Measurements from ENCODE around the gene DOCK8. TPM values are rescaled to one million over a fixed set of nuclear protein-coding genes. Genes with fewer than 3 reads are reported as not detected.

DOCK8 gene
- total and polyA plus RNA-seq, 10 of the 15 experiments (the other 5 are each of a cell fraction or from before 2014, with no cell fraction given), result 35.4 to 100 (median 44.7) TPM

GRCh38 chr9:392077-392804, 177.6 kb downstream of the DOCK8 start:
- BruUV-seq (replicated peaks), result no TSS peak
- no peak for DNase-seq (ENCODE audit: low read depth, low spot score)
- H3K4me2 ChIP-seq (ENCODE audit: control insufficient read depth, insufficient read depth), result no peak overlapping the region
- no peak for FAIRE-seq
- H3K36me3 ChIP-seq (ENCODE audit: control insufficient read depth in 2 of 2, insufficient read depth in 2 of 2, low read length in 1 of 2), result peaks cover 2 to 32% of the 10 kb centered on the region in 2 experiments
- no peak for TF ChIP-seq BCL3 (IDR thresholded peaks at IDR 0.05; ENCODE audit: borderline replicate concordance, insufficient read depth, low read depth, low read length, poor library complexity, severe bottlenecking)
- ChIA-PET RAD21 (ENCODE audit: unreplicated experiment) (no interaction called here), POLR2A (no interaction called here), CTCF (interaction anchor here (0.6 kb wide), 1 partner anchor 17 kb away, joined by 3 read pairs; no protein-coding TSS in a partner anchor), SMC1A (ENCODE audit: uncharacterized antibody, unreplicated experiment) (interaction anchor here (1.1 kb wide), 1 partner anchor 10 kb away, joined by 3 read pairs; no protein-coding TSS in a partner anchor)
- no peak for ATAC-seq
- no peak overlapping the region for H3K4me3 ChIP-seq
- 100% methylated on average over 2 of the region's 2 CpGs for WGBS (ENCODE audit: insufficient coverage, insufficient replicate concordance, low lambda C conversion rate, missing lambda C conversion rate)
- H3K9ac ChIP-seq (ENCODE audit: control insufficient read depth, insufficient read depth, low read length), result no peak overlapping the region
- no peaks in the 10 kb centered on the region for H3K27me3 ChIP-seq (replicated peaks in 1 of 2; ENCODE audit: control insufficient read depth in 2 of 2, insufficient read depth in 2 of 2, low read length in 1 of 2)
- H4K20me1 ChIP-seq (ENCODE audit: control insufficient read depth, insufficient read depth), result no peaks in the 10 kb centered on the region
- no peaks in the 10 kb centered on the region for H3K4me1 ChIP-seq (ENCODE audit: control insufficient read depth, insufficient read depth, low read length)
- H3K79me2 ChIP-seq (ENCODE audit: control insufficient read depth, insufficient read depth, low read length), result no peaks in the 10 kb centered on the region
- H3K27ac ChIP-seq (ENCODE audit: control insufficient read depth, insufficient read depth), result no peak overlapping the region
- intact Hi-C loops (cut with micrococcal nuclease; ENCODE audit: unreplicated experiment) (no loop called here), in situ Hi-C loops (cut with MboI) (no loop called here)
- no peak overlapping the region for H2AFZ ChIP-seq (ENCODE audit: control insufficient read depth, low read depth, low read length)
- no peaks in the 10 kb centered on the region for H3K9me3 ChIP-seq (replicated peaks; ENCODE audit: control insufficient read depth, insufficient read depth, low read length)

DNA sequence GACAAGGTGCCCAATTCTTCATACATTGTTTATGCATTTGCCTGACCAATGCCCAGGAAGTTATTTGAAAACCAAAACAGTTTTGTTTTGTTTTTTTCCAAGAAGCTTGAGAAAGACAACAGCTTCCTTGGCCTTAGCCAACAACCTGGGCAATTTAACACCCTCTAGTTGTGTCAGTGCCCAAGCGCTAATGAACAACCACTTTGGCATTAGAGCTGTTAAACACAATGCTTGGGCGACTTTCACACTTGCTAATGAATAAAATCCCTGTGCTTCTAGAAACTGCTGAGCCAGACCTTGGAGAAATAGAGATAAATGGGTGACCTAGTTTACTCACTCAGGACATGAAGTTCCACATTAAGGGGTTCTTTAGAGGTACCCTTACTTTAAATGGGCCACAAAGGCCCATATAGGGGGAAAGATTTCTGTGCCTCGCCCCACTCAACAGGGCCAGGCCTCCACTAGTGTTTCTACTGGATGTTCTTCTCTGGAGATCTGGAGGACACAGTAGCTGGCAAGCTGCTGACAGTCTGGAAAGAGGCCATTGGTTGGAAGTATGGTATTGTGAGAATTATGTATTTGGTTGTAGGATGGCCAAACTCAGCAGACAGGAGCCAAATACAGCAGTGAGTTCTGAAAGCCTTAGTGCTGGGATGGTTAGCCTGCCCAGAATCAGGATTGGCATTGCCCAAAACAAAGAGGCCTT, 179.8 kb downstream of the DOCK8 start:
- WGBS (ENCODE audit: insufficient coverage, insufficient replicate concordance, low lambda C conversion rate, missing lambda C conversion rate), result 100% methylated on average over 3 of the region's 3 CpGs
- ChIA-PET RAD21 (ENCODE audit: unreplicated experiment) (no interaction called here), POLR2A (no interaction called here), CTCF (no interaction called here), SMC1A (ENCODE audit: uncharacterized antibody, unreplicated experiment) (interaction anchor here (0.7 kb wide), 1 partner anchor 370 kb away, joined by 3 read pairs; no protein-coding TSS in a partner anchor)
- no peaks in the 10 kb centered on the region for H4K20me1 ChIP-seq (ENCODE audit: control insufficient read depth, insufficient read depth)
- no peaks in the 10 kb centered on the region for H3K27me3 ChIP-seq (replicated peaks in 1 of 2; ENCODE audit: control insufficient read depth in 2 of 2, insufficient read depth in 2 of 2, low read length in 1 of 2)
- no peak for FAIRE-seq
- no peak overlapping the region for H3K9ac ChIP-seq (ENCODE audit: control insufficient read depth, insufficient read depth, low read length)
- no peak for ATAC-seq
- H3K79me2 ChIP-seq (ENCODE audit: control insufficient read depth, insufficient read depth, low read length), result no peaks in the 10 kb centered on the region
- no peaks in the 10 kb centered on the region for H3K9me3 ChIP-seq (replicated peaks; ENCODE audit: control insufficient read depth, insufficient read depth, low read length)
- no peak overlapping the region for H3K4me2 ChIP-seq (ENCODE audit: control insufficient read depth, insufficient read depth)
- H2AFZ ChIP-seq (ENCODE audit: control insufficient read depth, low read depth, low read length), result no peak overlapping the region
- BruUV-seq (replicated peaks), result no TSS peak
- DNase-seq (ENCODE audit: low read depth, low spot score), result no peak
- H3K36me3 ChIP-seq (ENCODE audit: control insufficient read depth in 2 of 2, insufficient read depth in 2 of 2, low read length in 1 of 2), result peaks cover 1 to 31% of the 10 kb centered on the region in 2 experiments
- in situ Hi-C loops (cut with MboI) (no loop called here), intact Hi-C loops (cut with micrococcal nuclease; ENCODE audit: unreplicated experiment) (no loop called here)
- H3K4me3 ChIP-seq, result no peak overlapping the region
- no peak overlapping the region for H3K27ac ChIP-seq (ENCODE audit: control insufficient read depth, insufficient read depth)
- no peaks in the 10 kb centered on the region for H3K4me1 ChIP-seq (ENCODE audit: control insufficient read depth, insufficient read depth, low read length)
- TF ChIP-seq ASH2L (IDR thresholded peaks at IDR 0.05; ENCODE audit: borderline replicate concordance, low read depth), result no peak
- TF ChIP-seq SREBF1 (IDR thresholded peaks at IDR 0.05; ENCODE audit: low read length), result no peak
- TF ChIP-seq PRDM15 (CRISPR knock-in tag; IDR thresholded peaks at IDR 0.05), result no peak
- no peak for TF ChIP-seq RCOR1 (conservative IDR thresholded peaks at IDR 0.05; ENCODE audit: low read depth, low read length)
- no peak for TF ChIP-seq MEF2B (IDR thresholded peaks at IDR 0.05; ENCODE audit: partially characterized antibody, poor library complexity, severe bottlenecking)
- no peak for TF ChIP-seq PKNOX1 (IDR thresholded peaks at IDR 0.05)
- TF ChIP-seq MEF2A (IDR thresholded peaks at IDR 0.05; ENCODE audit: insufficient read depth, low read depth, low read length), result no peak

Data from GM12878 (cell line).